ENCODE results near the gene ADAMTS16. TPM values are rescaled to one million over a fixed set of nuclear protein-coding genes. Genes with fewer than 3 reads are reported as not detected.

Gene ADAMTS16
- total and polyA plus RNA-seq, 9 of the 15 experiments (the other 6 are each of a cell fraction or from before 2014, with no cell fraction given): not detected

GRCh38 chr5:5139777-5140478 is at the start of gene ADAMTS16 (continued):
- TF ChIP-seq ZNF518B (CRISPR knock-in tag; IDR thresholded peaks at IDR 0.05) (no peak), PHF21A (IDR thresholded peaks at IDR 0.05; ENCODE audit: borderline replicate concordance, low read depth) (no peak), KAT7 (CRISPR knock-in tag; IDR thresholded peaks at IDR 0.05; ENCODE audit: borderline replicate concordance) (no peak)

GRCh38 chr5:5092149-5092548 is 48.0 kb upstream of the ADAMTS16 start:
- FAIRE-seq (no peak), ATAC-seq (no peak), DNase-seq (ENCODE audit: extremely low read depth in 1 of 4, low spot score in 3 of 4) (no peak)
- Histone ChIP-seq H3K4me2 (ENCODE audit: insufficient read depth, low read length) (no peak overlapping the region), H3K9me3 (replicated peaks; ENCODE audit: control insufficient read depth, insufficient read depth, low read depth, low read length) (no peaks in the 10 kb centered on the region), H3K27ac (ENCODE audit: extremely low read depth, low read depth, low read length) (no peak overlapping the region), H3K4me1 (replicated peaks in 1 of 2; ENCODE audit: control insufficient read depth in 2 of 2, insufficient read depth in 2 of 2, low read length in 2 of 2) (no peaks in the 10 kb centered on the region), H2AFZ (ENCODE audit: low read depth, low read length) (no peak overlapping the region), H3K9me1 (ENCODE audit: control insufficient read depth, insufficient read depth, low read length) (no peaks in the 10 kb centered on the region), H4K20me1 (replicated peaks; ENCODE audit: control insufficient read depth, insufficient read depth, low read length) (no peaks in the 10 kb centered on the region), H3K4me3 (no peak overlapping the region), H3K27me3 (ENCODE audit: control insufficient read depth in 2 of 2, insufficient read depth in 2 of 2, low read length in 2 of 2) (no peaks in the 10 kb centered on the region), H3K79me2 (ENCODE audit: control insufficient read depth, insufficient read depth, low read length) (no peaks in the 10 kb centered on the region), H3K9ac (ENCODE audit: insufficient read depth in 1 of 2, low read depth in 2 of 2, low read length in 2 of 2) (no peak overlapping the region), H3K36me3 (ENCODE audit: control insufficient read depth, insufficient read depth, low read length) (no peaks in the 10 kb centered on the region)
- ChIA-PET CTCF (ENCODE audit: low intra/inter-chr PET ratio) (no interaction called here), POLR2A (no interaction called here)
- in situ Hi-C loops (cut with MboI): no loop called here
- BruUV-seq (replicated peaks): no TSS peak
- intact Hi-C loops (cut with micrococcal nuclease): no loop called here
- TF ChIP-seq ZZZ3 (IDR thresholded peaks at IDR 0.05): no peak
- TF ChIP-seq HMG20B (CRISPR knock-in tag; IDR thresholded peaks at IDR 0.05): no peak
- TF ChIP-seq TAF1 (IDR thresholded peaks at IDR 0.05; ENCODE audit: control insufficient read depth, extremely low read depth, insufficient read depth, low read length, severe bottlenecking): no peak
- TF ChIP-seq PML (IDR thresholded peaks at IDR 0.05; ENCODE audit: low read length): no peak
- no peak for TF ChIP-seq ZNF316 (IDR thresholded peaks at IDR 0.05)
- TF ChIP-seq HDAC1 (IDR thresholded peaks at IDR 0.05): no peak
- no peak for TF ChIP-seq SIN3B (IDR thresholded peaks at IDR 0.05; ENCODE audit: low read depth)
- no peak for TF ChIP-seq PHF8 (IDR thresholded peaks at IDR 0.05; ENCODE audit: borderline replicate concordance, low read length)
- TF ChIP-seq ZNF512 (tag; IDR thresholded peaks at IDR 0.05): no peak
- TF ChIP-seq BRF2 (IDR thresholded peaks at IDR 0.05; ENCODE audit: borderline replicate concordance, insufficient read depth, insufficient read length): no peak
- no peak for TF ChIP-seq MYC (IDR thresholded peaks at IDR 0.05; ENCODE audit: low read depth, low read length)
- no peak for TF ChIP-seq MYC (CRISPR knock-in tag; IDR thresholded peaks at IDR 0.05; ENCODE audit: borderline replicate concordance, low read depth)
- no peak for TF ChIP-seq BCL6 (CRISPR knock-in tag; IDR thresholded peaks at IDR 0.05)
- 0% methylated on average over 1 of the region's 1 CpG for WGBS (ENCODE audit: insufficient coverage, low coverage, missing lambda C conversion rate)
